IPS-15b (cell line): ENCODE results near the gene NLRP14.
A peak's percentile ranks its signal among the peaks of the same experiment; 100 is the strongest.

Experiments
- H3K27me3 ChIP-seq: one replicate; pipeline ENCODE4 v1.6.1; 2013; ENCODE audit warnings: low read length; ENCODE audit not compliant: control insufficient read depth, insufficient read depth
- H3K36me3 ChIP-seq: one replicate; pipeline ENCODE4 v1.6.1; 2013; ENCODE audit warnings: low read length; ENCODE audit not compliant: control insufficient read depth, insufficient read depth
- H3K4me1 ChIP-seq: one replicate; pipeline ENCODE4 v1.6.1; 2013; ENCODE audit warnings: mild to moderate bottlenecking, low read length; ENCODE audit not compliant: control insufficient read depth, insufficient read depth
- H3K4me3 ChIP-seq: one replicate; pipeline ENCODE4 v1.5.1; 2013; ENCODE audit warnings: low read depth, low read length
- H3K9ac ChIP-seq: one replicate; pipeline ENCODE4 v1.6.1; 2013; ENCODE audit warnings: low read depth, mild to moderate bottlenecking, low read length
- H3K9me3 ChIP-seq: one replicate; pipeline ENCODE4 v1.6.1; 2013; ENCODE audit warnings: mild to moderate bottlenecking, low read length; ENCODE audit not compliant: control insufficient read depth, insufficient read depth

Gene NLRP14, protein sequence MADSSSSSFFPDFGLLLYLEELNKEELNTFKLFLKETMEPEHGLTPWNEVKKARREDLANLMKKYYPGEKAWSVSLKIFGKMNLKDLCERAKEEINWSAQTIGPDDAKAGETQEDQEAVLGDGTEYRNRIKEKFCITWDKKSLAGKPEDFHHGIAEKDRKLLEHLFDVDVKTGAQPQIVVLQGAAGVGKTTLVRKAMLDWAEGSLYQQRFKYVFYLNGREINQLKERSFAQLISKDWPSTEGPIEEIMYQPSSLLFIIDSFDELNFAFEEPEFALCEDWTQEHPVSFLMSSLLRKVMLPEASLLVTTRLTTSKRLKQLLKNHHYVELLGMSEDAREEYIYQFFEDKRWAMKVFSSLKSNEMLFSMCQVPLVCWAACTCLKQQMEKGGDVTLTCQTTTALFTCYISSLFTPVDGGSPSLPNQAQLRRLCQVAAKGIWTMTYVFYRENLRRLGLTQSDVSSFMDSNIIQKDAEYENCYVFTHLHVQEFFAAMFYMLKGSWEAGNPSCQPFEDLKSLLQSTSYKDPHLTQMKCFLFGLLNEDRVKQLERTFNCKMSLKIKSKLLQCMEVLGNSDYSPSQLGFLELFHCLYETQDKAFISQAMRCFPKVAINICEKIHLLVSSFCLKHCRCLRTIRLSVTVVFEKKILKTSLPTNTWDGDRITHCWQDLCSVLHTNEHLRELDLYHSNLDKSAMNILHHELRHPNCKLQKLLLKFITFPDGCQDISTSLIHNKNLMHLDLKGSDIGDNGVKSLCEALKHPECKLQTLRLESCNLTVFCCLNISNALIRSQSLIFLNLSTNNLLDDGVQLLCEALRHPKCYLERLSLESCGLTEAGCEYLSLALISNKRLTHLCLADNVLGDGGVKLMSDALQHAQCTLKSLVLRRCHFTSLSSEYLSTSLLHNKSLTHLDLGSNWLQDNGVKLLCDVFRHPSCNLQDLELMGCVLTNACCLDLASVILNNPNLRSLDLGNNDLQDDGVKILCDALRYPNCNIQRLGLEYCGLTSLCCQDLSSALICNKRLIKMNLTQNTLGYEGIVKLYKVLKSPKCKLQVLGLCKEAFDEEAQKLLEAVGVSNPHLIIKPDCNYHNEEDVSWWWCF

DNA sequence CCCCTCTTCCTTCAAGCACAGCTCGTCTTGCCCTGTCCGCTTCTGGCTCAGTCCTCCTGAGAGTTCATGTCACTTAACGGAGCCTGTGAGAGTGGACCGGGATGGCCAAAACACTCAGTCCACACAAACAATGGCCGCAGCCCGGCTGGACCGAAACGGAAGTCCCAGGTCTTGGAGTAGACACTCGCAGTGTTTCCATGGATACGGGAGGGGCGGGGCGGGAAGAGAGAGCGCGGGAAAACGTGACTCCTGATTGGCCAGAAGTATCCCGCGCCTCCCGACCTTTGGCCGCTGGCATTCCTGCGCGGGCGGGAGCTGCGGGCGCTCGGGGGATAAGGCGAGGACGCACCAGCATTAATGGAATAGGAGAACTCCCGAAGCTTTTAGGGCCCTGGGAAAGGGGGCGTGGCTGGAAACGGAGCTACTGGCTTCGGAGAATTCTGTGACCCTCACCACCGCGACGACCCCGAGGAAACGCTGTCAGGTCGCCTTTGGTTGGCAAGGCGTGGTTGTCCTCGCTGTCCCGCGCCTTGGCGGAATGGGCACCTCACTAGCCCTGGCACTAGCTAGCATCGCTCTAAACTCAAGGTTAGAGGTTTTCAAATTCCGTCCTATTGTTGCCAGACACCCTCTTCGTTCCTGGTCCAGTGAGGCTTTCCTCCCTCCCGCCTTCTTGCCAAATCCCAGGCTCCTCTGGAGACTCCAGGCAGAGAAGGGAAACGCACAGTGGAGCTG is at the start of gene NLRP14, which contains the start of gene ZNF214:
NLRP14 (plus strand) TSS at position 297 of the 735 bp plus-strand sequence. CDS start 18,108 bp downstream, outside the sequence.
ZNF214 (minus strand) TSS at position 164 of the 735 bp plus-strand sequence. CDS start 17,511 bp downstream, outside the sequence.
- Histone ChIP-seq H3K4me1 (no peaks in the 10 kb centered on the region), H3K9me3 (no peaks in the 10 kb centered on the region), H3K27me3 (peaks cover 11% of the 10 kb centered on the region), H3K4me3 (peak within 1 kb of the TSS; percentile 96), H3K9ac (peak within 1 kb of the TSS; percentile 70), H3K36me3 (no peaks in the 10 kb centered on the region)

GRCh38 chr11:6979365-6979764 is 40.9 kb upstream of the NLRP14 start:
- no peaks in the 10 kb centered on the region for H3K9me3 ChIP-seq
- H3K36me3 ChIP-seq: no peaks in the 10 kb centered on the region
- no peak overlapping the region for H3K9ac ChIP-seq
- H3K4me3 ChIP-seq: no peak overlapping the region
- H3K4me1 ChIP-seq: no peaks in the 10 kb centered on the region
- no peaks in the 10 kb centered on the region for H3K27me3 ChIP-seq

- H3K4me3 ChIP-seq: no peak overlapping the region
- no peaks in the 10 kb centered on the region for H3K4me1 ChIP-seq
- H3K9ac ChIP-seq: no peak overlapping the region
- H3K36me3 ChIP-seq: no peaks in the 10 kb centered on the region
- no peaks in the 10 kb centered on the region for H3K27me3 ChIP-seq
- no peaks in the 10 kb centered on the region for H3K9me3 ChIP-seq
Measured at GRCh38 chr11:6986487-6986886, 33.8 kb upstream of the NLRP14 start.

GRCh38 chr11:6988506-6988905 is 31.8 kb upstream of the NLRP14 start:
- Histone ChIP-seq H3K4me3 (no peak overlapping the region), H3K27me3 (no peaks in the 10 kb centered on the region), H3K36me3 (no peaks in the 10 kb centered on the region), H3K9ac (no peak overlapping the region), H3K9me3 (no peaks in the 10 kb centered on the region), H3K4me1 (no peaks in the 10 kb centered on the region)

DNA sequence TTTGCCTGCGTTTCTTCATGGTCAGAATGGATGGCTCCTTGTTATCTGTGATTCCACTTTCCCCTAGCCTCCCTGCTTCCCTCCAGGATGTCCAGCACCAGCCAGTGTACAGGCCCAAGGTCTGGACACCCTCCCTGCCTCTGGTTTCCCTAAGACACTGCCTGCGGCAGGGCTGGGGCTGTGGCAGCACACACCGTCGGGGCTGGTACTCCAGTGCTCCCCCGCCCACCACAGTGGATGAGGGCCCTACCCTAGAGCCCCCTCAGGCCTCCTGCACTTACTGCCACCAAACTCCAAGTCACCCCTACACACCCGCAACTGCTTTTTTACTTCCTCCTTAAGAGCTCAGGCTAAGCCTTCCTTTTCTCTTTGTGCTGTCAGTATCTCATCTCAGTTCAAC is 29.1 kb upstream of the NLRP14 start:
- Histone ChIP-seq H3K27me3 (no peaks in the 10 kb centered on the region), H3K9ac (no peak overlapping the region), H3K4me1 (no peaks in the 10 kb centered on the region), H3K9me3 (no peaks in the 10 kb centered on the region), H3K4me3 (no peak overlapping the region), H3K36me3 (no peaks in the 10 kb centered on the region)

DNA sequence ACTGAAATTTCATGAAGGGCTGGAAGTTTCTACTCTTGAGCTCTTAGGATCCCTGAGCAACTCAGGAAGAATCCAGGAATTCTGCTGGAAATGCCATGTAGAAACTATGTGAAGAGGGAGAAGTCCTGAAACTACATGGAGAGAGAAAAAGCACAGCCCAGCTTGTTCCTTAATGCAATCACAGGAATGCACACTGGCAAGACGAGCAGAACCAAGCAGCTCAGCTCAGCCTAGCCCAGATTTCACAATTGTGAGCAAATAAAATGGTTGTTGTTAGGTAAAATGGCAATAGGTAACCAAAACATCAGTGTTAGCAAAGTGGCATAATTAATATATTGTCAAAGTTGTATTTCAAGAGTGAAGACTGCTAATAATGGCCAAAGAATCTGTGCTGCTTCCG is 28.3 kb upstream of the NLRP14 start:
- Histone ChIP-seq H3K36me3 (no peaks in the 10 kb centered on the region), H3K27me3 (no peaks in the 10 kb centered on the region), H3K9me3 (no peaks in the 10 kb centered on the region), H3K4me1 (no peaks in the 10 kb centered on the region), H3K9ac (no peak overlapping the region), H3K4me3 (no peak overlapping the region)

DNA sequence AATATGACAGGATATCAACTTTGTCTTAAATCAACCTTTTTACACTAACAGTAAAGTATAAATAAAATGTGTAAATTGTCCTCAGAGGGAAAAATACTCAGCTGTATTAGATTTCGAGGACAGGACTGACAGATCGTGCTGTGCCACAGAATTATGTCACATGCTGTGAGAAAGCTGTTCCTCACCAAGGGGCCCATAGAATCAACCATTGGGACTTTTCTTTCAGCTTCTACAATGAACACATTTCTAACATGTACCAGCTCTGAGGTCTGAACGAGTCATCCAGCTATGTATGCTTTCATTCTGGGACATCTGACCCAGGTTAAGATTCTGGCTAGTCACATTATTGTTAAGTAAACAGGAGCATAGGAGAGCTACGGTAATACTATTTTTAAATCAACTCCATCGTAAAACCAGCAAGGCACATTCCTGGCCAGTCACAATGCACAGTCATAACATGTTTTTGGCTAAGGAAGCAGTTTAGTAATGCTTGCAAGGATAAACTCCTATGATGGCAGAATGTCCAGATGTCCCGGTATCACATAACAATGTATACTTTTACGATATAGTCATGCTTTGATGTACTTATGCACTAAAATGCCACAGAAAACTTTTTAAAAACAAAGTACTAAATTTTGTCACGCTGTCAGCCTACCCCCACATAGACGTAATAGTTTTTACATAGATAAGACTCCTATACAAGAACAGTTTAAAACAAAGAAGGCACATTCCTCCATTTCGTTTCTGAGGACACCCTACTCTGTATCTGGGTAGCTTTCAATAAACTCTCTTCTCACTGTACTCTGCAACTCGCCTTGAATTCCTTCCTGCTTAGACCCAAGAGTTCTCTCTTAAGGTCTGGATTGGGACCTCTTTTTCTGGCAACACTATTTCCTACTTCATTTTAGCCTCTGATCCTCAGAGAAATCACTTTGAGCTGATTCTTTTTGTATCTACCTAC is 27.5 kb upstream of the NLRP14 start:
- no peak overlapping the region for H3K4me3 ChIP-seq

GRCh38 chr11:6995703-6996102 is 24.6 kb upstream of the NLRP14 start:
- no peaks in the 10 kb centered on the region for H3K4me1 ChIP-seq
- no peaks in the 10 kb centered on the region for H3K27me3 ChIP-seq
- no peak overlapping the region for H3K9ac ChIP-seq
- H3K4me3 ChIP-seq: no peak overlapping the region
- H3K9me3 ChIP-seq: no peaks in the 10 kb centered on the region
- H3K36me3 ChIP-seq: no peaks in the 10 kb centered on the region

More for the DNA sequence above, 27.5 kb upstream of the NLRP14 start:
- Histone ChIP-seq H3K27me3 (no peaks in the 10 kb centered on the region), H3K36me3 (no peaks in the 10 kb centered on the region), H3K9me3 (no peaks in the 10 kb centered on the region), H3K4me1 (no peaks in the 10 kb centered on the region), H3K9ac (no peak overlapping the region)

- no peak overlapping the region for H3K4me3 ChIP-seq
- H3K9ac ChIP-seq: no peak overlapping the region
- no peaks in the 10 kb centered on the region for H3K27me3 ChIP-seq
- no peaks in the 10 kb centered on the region for H3K4me1 ChIP-seq
- H3K9me3 ChIP-seq: no peaks in the 10 kb centered on the region
- H3K36me3 ChIP-seq: no peaks in the 10 kb centered on the region
Measured at GRCh38 chr11:7004482-7004881, 15.8 kb upstream of the NLRP14 start.

DNA sequence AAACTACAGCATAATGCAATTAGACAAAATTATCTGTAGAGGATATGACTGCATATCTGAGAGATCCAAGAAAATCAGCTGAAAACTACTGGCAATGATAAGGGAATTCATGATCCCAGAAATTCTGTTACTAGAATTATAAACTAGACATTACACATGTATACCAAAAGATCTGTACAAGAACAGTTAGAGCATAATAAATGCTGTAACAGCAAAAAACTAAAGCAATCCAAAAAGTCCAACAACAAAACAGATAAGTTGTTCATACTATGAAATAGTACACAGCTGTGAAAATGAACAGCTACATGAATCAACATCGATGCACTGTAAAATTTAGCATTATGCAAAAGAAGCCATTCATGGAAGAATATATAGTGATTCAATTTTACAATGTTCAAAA is 6.2 kb upstream of the NLRP14 start:
- Histone ChIP-seq H3K36me3 (no peaks in the 10 kb centered on the region), H3K27me3 (peaks cover 3% of the 10 kb centered on the region), H3K4me3 (no peak overlapping the region), H3K4me1 (no peaks in the 10 kb centered on the region), H3K9me3 (no peaks in the 10 kb centered on the region), H3K9ac (no peak overlapping the region)
